Measurements from ENCODE around the gene SLC1A2.

GRCh38 chr11:35247863-35248262 is 171.5 kb downstream of the SLC1A2 start:
- TF ChIP-seq, protein P1, sequence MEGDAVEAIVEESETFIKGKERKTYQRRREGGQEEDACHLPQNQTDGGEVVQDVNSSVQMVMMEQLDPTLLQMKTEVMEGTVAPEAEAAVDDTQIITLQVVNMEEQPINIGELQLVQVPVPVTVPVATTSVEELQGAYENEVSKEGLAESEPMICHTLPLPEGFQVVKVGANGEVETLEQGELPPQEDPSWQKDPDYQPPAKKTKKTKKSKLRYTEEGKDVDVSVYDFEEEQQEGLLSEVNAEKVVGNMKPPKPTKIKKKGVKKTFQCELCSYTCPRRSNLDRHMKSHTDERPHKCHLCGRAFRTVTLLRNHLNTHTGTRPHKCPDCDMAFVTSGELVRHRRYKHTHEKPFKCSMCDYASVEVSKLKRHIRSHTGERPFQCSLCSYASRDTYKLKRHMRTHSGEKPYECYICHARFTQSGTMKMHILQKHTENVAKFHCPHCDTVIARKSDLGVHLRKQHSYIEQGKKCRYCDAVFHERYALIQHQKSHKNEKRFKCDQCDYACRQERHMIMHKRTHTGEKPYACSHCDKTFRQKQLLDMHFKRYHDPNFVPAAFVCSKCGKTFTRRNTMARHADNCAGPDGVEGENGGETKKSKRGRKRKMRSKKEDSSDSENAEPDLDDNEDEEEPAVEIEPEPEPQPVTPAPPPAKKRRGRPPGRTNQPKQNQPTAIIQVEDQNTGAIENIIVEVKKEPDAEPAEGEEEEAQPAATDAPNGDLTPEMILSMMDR (IDR thresholded peaks at IDR 0.05): no peak
- no peak for TF ChIP-seq POLR2A (IDR thresholded peaks at IDR 0.05)

All from uterus (tissue), 2 donors.